Subcutaneous abdominal adipose tissue (tissue), 5 donors: ENCODE data around the gene METTL15.

Experiments used
- H3K27ac ChIP-seq: one replicate; pipeline ENCODE4 v1.7.0; 2013; ENCODE audit warnings: low read depth, mild to moderate bottlenecking, inconsistent platforms, low read length, moderate library complexity
- H3K27me3 ChIP-seq, 5 donors: one replicate each; pipeline ENCODE4 v1.7.0; 2013; ENCODE audit warnings: low read length in 5 of 5, inconsistent platforms in 1 of 5; ENCODE audit not compliant: control insufficient read depth in 5 of 5, insufficient read depth in 4 of 5
- H3K36me3 ChIP-seq, 5 donors: one replicate each; pipeline ENCODE4 v1.7.0; 2013; ENCODE audit warnings: low read length in 5 of 5; ENCODE audit not compliant: control insufficient read depth in 5 of 5, insufficient read depth in 5 of 5
- H3K4me1 ChIP-seq, 5 donors: one replicate each; pipeline ENCODE4 v1.7.0; 2013; ENCODE audit warnings: low read length in 5 of 5, mild to moderate bottlenecking in 3 of 5, moderate library complexity in 1 of 5; ENCODE audit not compliant: control insufficient read depth in 5 of 5, insufficient read depth in 5 of 5
- H3K4me3 ChIP-seq, 5 donors: one replicate each; pipeline ENCODE4 v1.7.0; 2013; ENCODE audit warnings: low read length in 5 of 5, low read depth in 1 of 5
- H3K9ac ChIP-seq, 5 donors: one replicate each; pipeline ENCODE4 v1.7.0; 2013; ENCODE audit warnings: low read length in 5 of 5, mild to moderate bottlenecking in 4 of 5, moderate library complexity in 3 of 5
- H3K9me3 ChIP-seq, 5 donors: one replicate each; pipeline ENCODE4 v1.7.0; 2013; ENCODE audit warnings: low read length in 5 of 5; ENCODE audit not compliant: control insufficient read depth in 5 of 5
- donor health status: healthy.
- donor health status: healthy.
- donor health status: healthy.
- donor health status: healthy.
- donor health status: healthy.

METTL15 gene

DNA sequence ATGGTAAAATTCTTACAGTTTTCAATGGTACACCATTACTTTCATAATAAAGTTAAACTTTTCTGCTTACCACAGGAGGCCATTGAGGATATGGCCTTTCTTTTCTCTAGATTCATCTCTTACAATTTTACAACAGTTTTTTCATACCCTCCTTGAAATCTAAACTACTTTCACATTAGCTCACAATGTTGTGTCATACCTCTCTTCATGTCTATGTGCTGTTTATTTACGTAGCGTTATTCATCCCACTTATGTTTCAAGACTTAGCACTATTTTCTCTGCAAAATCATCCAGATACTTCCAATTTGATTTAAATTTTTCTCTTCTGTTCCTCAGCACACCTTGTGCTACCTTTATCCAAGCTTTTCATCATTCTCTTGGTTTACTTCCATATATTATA is 123.3 kb downstream of the METTL15 start:
- no peak overlapping the region for H3K4me3 ChIP-seq
- H3K9ac ChIP-seq: no peak overlapping the region
- peaks cover 0 to 2% (median 0%) of the 10 kb centered on the region in 5 donors for H3K9me3 ChIP-seq
- no peaks in the 10 kb centered on the region for H3K4me1 ChIP-seq
- H3K27ac ChIP-seq: no peak overlapping the region
- H3K36me3 ChIP-seq: peaks cover 0 to 2% (median 0%) of the 10 kb centered on the region in 5 donors
- no peaks in the 10 kb centered on the region for H3K27me3 ChIP-seq

DNA sequence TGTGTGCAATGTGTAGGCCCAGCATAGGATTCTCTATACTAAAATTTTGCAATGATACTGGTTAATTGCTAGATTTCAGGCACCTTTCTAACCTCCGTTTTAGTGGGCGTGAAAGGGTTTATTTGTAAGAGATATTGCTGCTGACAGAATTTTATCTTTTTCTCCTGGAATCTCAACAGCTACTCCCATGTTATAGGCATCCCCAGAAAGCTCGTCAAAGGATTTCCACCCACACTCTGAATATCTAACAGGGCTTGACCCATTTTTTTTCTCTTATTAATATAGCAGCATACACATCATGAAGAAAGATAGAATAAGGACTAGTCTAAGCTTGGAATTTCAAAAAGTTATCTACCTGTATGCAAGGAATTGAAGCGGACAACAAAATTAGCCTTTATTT is 124.5 kb downstream of the METTL15 start:
- H3K27ac ChIP-seq: no peak overlapping the region
- H3K9me3 ChIP-seq: peaks cover 0 to 2% (median 0%) of the 10 kb centered on the region in 5 donors
- H3K9ac ChIP-seq: no peak overlapping the region
- no peak overlapping the region for H3K4me3 ChIP-seq
- H3K36me3 ChIP-seq: peaks cover 0 to 2% (median 0%) of the 10 kb centered on the region in 5 donors
- H3K4me1 ChIP-seq: no peaks in the 10 kb centered on the region
- no peaks in the 10 kb centered on the region for H3K27me3 ChIP-seq

DNA sequence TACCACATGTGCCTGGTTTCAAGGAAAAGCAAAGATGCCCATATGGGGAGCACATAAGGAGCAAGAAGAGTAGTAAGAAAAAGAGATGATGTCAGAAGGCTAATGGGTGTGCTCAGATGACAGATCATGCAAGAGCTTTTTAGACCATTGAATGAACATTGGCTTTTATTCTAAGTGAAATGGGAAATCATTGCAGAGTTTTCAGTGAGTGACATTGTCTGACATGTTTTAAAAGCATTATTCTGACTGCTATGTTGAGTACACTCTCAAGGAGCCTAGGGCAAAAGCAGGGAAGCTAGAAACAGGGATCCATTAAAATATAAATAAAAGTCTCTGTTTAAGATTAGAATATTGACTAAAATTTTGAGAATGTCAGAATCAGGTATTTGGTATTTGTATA is 133.6 kb downstream of the METTL15 start:
- no peak overlapping the region for H3K9ac ChIP-seq
- no peaks in the 10 kb centered on the region for H3K4me1 ChIP-seq
- H3K36me3 ChIP-seq: peaks cover 0 to 3% (median 0%) of the 10 kb centered on the region in 5 donors
- no peak overlapping the region for H3K4me3 ChIP-seq
- no peak overlapping the region for H3K27ac ChIP-seq
- H3K27me3 ChIP-seq: no peaks in the 10 kb centered on the region
- no peaks in the 10 kb centered on the region for H3K9me3 ChIP-seq

DNA sequence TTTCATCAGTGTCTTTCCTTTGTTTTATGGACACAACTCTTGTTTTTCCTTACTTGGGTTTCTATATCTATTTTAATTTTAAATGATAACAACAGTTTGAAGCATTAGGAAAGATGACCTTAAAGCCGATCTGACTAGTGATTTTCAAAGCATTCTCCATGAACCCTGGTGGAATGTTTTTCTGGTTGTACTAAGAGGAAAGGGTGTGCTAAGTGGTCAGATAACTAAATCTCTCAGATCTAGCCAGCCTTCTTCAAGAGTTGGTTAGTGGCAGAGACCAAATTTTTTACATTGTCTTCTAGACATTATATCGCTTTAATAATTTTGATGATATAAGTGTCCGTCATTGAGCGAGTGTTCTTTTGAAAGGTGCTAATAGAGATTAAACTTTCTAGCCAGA is 134.4 kb downstream of the METTL15 start:
- no peaks in the 10 kb centered on the region for H3K27me3 ChIP-seq
- no peaks in the 10 kb centered on the region for H3K4me1 ChIP-seq
- peaks cover 0 to 3% (median 0%) of the 10 kb centered on the region in 5 donors for H3K36me3 ChIP-seq
- H3K9ac ChIP-seq: no peak overlapping the region
- no peaks in the 10 kb centered on the region for H3K9me3 ChIP-seq
- H3K4me3 ChIP-seq: no peak overlapping the region
- no peak overlapping the region for H3K27ac ChIP-seq

DNA sequence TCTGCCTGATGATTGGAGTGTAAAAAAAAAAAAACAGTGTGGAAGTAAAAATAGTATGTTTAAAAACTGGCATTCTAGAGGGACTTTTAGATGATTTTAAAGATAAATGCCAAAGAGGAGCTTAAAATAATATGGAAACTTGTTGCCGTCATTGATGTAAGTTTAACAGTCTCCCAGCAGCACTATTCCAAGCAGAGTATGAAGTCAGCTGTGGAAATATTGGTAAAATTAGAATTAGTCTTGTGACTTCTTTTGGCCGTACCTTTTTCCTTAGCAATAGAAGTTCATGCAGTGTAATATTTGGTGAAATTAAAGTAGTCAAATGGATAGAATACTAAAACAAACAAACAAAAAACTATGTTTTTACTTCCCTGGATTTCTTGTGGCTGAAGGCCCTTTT is 134.9 kb downstream of the METTL15 start:
- H3K9me3 ChIP-seq: no peaks in the 10 kb centered on the region
- no peaks in the 10 kb centered on the region for H3K4me1 ChIP-seq
- H3K27ac ChIP-seq: no peak overlapping the region
- no peak overlapping the region for H3K9ac ChIP-seq
- H3K27me3 ChIP-seq: no peaks in the 10 kb centered on the region
- H3K36me3 ChIP-seq: peaks cover 0 to 3% (median 0%) of the 10 kb centered on the region in 5 donors
- H3K4me3 ChIP-seq: no peak overlapping the region

DNA sequence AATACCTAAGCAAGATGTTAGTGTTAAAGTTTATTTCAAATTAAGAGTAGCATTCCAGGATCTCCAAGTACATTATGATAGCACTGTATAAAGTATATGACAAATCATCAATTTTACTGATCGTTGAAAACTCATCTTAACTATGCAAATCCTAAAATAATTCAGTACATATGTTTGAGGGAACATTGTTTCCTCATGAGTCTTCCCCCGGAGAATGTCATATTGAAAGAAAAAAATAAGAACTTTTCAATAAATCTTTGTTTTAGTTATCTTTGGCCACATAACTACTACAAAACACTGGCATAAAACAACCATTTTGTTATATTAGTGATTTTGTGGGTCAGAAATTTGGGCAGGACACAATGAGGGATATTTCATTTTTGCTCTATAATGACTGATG is 135.4 kb downstream of the METTL15 start:
- no peak overlapping the region for H3K9ac ChIP-seq
- H3K9me3 ChIP-seq: no peaks in the 10 kb centered on the region
- H3K27ac ChIP-seq: no peak overlapping the region
- no peak overlapping the region for H3K4me3 ChIP-seq
- peaks cover 0 to 3% (median 0%) of the 10 kb centered on the region in 5 donors for H3K36me3 ChIP-seq
- no peaks in the 10 kb centered on the region for H3K27me3 ChIP-seq
- H3K4me1 ChIP-seq: no peaks in the 10 kb centered on the region

DNA sequence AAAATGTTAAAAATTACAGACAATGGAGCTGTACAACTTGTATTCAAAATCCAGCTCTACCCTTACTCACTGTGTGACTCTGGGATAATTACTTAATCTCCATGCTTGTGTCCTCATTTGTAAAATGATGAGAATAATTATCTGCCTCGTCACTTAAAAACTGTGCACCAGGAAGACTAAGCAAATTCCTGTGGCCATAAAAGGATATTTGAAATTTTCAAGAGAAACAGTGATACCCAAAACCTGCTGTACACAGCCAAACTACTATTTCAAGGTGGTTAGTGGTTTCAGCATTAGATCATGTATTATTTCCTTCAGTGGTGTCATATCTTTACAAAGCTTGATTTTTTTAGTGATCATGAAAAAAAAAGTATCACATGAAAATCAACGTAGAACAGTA is 136.9 kb downstream of the METTL15 start:
- Histone ChIP-seq H3K4me1 (no peaks in the 10 kb centered on the region), H3K9ac (no peak overlapping the region), H3K36me3 (peaks cover 0 to 3% (median 0%) of the 10 kb centered on the region in 5 donors), H3K27me3 (no peaks in the 10 kb centered on the region), H3K27ac (no peak overlapping the region), H3K4me3 (no peak overlapping the region), H3K9me3 (peaks cover 0 to 5% (median 0%) of the 10 kb centered on the region in 5 donors)

DNA sequence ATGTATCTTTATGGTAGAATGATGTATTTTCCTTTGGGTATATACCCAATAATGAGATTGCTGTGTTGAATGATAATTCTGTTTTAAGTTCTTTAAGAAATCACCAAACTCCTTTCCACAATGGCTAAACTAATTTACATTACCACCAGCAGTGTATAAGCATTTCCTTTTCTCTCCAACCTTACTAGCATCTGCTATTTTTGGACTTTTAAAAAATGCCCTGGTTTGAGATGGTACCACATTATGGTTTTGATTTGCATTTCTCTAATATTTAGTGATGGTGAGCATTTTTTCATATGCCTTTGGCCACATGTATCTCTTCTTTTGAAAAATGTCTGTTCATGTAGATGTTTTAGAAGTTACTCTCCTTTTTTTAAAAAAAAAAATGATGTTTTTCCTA is 142.0 kb downstream of the METTL15 start:
- no peak overlapping the region for H3K9ac ChIP-seq
- no peak overlapping the region for H3K27ac ChIP-seq
- H3K9me3 ChIP-seq: peaks cover 0 to 5% (median 0%) of the 10 kb centered on the region in 5 donors
- no peaks in the 10 kb centered on the region for H3K4me1 ChIP-seq
- no peaks in the 10 kb centered on the region for H3K36me3 ChIP-seq
- H3K4me3 ChIP-seq: no peak overlapping the region
- no peaks in the 10 kb centered on the region for H3K27me3 ChIP-seq

DNA sequence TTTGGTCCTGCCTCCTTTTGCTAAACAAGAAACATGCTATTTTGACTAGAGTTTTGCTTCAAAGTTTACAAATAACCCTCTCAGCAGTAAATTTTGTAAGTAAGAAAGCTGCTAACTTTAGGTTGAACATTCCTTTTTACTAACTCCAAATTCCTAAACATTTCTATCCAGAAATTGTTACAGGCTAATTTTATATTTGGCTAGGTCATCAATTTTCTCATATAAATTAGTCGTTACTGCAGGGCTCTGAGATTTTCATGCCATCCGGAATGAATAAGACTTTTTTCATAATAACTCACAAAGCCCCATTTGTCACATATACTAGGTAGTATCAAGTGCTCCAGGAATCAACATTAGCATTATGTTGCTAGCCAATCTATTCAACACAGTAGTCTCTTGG is 143.1 kb downstream of the METTL15 start:
- Histone ChIP-seq H3K9me3 (peaks cover 0 to 5% (median 0%) of the 10 kb centered on the region in 5 donors), H3K27ac (no peak overlapping the region), H3K36me3 (no peaks in the 10 kb centered on the region), H3K27me3 (no peaks in the 10 kb centered on the region), H3K9ac (no peak overlapping the region), H3K4me3 (no peak overlapping the region), H3K4me1 (no peaks in the 10 kb centered on the region)

DNA sequence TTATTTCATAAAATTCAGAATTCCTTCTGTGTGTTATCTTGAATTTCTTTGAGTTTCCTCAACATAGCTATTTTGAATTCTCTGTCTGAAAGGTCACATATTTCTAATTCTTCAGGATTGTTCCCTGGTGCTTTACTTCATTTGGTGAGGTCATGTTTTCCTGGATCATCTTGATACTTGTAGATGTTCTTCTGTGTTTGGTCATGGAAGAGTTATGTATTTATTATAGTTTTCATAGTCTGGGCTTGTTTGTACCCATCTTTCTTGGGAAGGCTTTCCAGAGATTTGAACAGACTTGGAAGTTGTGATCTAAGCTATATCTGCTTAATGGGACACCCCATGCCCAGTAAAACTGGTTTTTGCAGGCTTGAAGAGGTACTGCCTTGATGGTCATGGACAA is 149.6 kb downstream of the METTL15 start:
- Histone ChIP-seq H3K36me3 (peaks cover 0 to 10% (median 0%) of the 10 kb centered on the region in 5 donors), H3K9ac (no peak overlapping the region), H3K27me3 (no peaks in the 10 kb centered on the region), H3K4me3 (no peak overlapping the region), H3K4me1 (peaks cover 0 to 5% (median 0%) of the 10 kb centered on the region in 5 donors), H3K27ac (no peak overlapping the region), H3K9me3 (peaks cover 0 to 2% (median 0%) of the 10 kb centered on the region in 5 donors)
